ENCODE results near the gene C1orf159. TPM values are rescaled to one million over a fixed set of nuclear protein-coding genes. Genes with fewer than 3 reads are reported as not detected.

C1orf159 gene
- total RNA-seq, 2 experiments from 2014 or later = 11.1 to 11.3 TPM

DNA sequence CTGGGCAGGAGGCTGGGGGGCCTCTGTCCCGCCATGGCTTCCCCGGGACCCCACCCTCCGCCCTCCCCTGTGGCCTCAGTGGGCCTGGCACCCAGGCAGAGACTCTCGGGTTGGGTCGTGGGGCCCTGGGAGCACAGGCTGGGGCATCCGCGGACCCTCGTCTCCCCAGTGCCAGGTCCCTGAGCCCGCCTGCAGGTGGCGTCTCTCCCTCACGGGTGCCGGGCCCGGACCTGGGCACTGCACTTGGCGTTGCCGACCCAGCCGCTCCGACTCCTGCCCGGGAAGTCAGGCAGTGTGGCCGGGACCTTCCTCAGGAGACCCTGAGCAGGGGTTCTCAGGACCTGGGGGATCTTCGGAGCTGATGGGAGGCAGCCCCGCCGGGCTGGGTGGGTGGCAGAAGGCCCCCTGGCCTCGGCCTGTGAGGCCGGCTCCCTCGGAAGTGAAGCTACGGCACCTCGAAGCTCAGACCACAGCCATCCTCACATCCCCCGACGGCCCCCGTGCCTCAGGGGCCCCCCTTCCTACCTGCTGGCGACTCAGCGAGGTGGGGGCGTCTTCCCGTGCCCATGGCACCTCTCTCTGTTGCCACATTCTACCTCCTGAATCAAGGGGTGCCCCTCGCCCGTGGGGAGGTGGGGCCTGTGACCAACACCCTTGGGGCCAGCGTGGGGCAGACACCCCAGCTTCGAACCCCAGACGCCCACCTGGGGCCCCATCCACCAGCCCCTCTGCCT is 6.4 kb upstream of the C1orf159 start:
- H3K36me3 ChIP-seq (ENCODE audit: insufficient read depth, low read length) = no peaks in the 10 kb centered on the region
- peak; percentile 71 to 90 (median 82) for DNase-seq
- ChIA-PET CTCF (interaction anchor here (0.7 to 2.0 kb wide), 14 partner anchors 93 to 253 kb away, joined by 3 to 33 read pairs (median 4); partner anchors contain the start of genes AURKAIP1, B3GALT6, SDF4 and UBE2J2), POLR2A (interaction anchor here (0.7 to 1.1 kb wide), 4 partner anchors 91 to 224 kb away, joined by 3 to 5 read pairs (median 3); no protein-coding TSS in a partner anchor)
- no peaks in the 10 kb centered on the region for H3K4me1 Mint-ChIP-seq (ENCODE audit: low read depth)
- H3K4me1 ChIP-seq (ENCODE audit: insufficient read depth, low read length) = peaks cover 20% of the 10 kb centered on the region
- TF ChIP-seq, protein P1, sequence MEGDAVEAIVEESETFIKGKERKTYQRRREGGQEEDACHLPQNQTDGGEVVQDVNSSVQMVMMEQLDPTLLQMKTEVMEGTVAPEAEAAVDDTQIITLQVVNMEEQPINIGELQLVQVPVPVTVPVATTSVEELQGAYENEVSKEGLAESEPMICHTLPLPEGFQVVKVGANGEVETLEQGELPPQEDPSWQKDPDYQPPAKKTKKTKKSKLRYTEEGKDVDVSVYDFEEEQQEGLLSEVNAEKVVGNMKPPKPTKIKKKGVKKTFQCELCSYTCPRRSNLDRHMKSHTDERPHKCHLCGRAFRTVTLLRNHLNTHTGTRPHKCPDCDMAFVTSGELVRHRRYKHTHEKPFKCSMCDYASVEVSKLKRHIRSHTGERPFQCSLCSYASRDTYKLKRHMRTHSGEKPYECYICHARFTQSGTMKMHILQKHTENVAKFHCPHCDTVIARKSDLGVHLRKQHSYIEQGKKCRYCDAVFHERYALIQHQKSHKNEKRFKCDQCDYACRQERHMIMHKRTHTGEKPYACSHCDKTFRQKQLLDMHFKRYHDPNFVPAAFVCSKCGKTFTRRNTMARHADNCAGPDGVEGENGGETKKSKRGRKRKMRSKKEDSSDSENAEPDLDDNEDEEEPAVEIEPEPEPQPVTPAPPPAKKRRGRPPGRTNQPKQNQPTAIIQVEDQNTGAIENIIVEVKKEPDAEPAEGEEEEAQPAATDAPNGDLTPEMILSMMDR (IDR thresholded peaks at IDR 0.05) = peak; percentile 91
- H3K9me3 ChIP-seq (ENCODE audit: control insufficient read depth in 1 of 2, insufficient read depth in 1 of 2, low read length in 2 of 2) = no peaks in the 10 kb centered on the region
- no peaks in the 10 kb centered on the region for H3K36me3 Mint-ChIP-seq (ENCODE audit: low read depth)
- no peak overlapping the region for H3K27ac Mint-ChIP-seq
- no peaks in the 10 kb centered on the region for H3K27me3 Mint-ChIP-seq
- H3K27ac ChIP-seq (ENCODE audit: low read depth in 1 of 2, low read length in 2 of 2) = no peak overlapping the region
- no peak overlapping the region for H3K4me3 Mint-ChIP-seq
- peaks cover 0 to 2% of the 10 kb centered on the region in 2 experiments for H3K27me3 ChIP-seq (ENCODE audit: control insufficient read depth in 1 of 2, insufficient read depth in 2 of 2, low read length in 2 of 2)
- intact Hi-C loops (cut with DNase I, micrococcal nuclease) = loop anchor here (1.0 to 5.0 kb wide), 6 partner anchors 35 to 250 kb away; partner anchors contain the start of genes ACAP3 (in 1 of the 2) and PUSL1 (in 1 of the 2)
- peak; percentile 99 for ATAC-seq (ENCODE audit: poor library complexity)
- H3K4me3 ChIP-seq (ENCODE audit: low read length) = peak overlapping the region; percentile 48
- no peaks in the 10 kb centered on the region for H3K9me3 Mint-ChIP-seq

GRCh38 chr1:1121611-1122077 is 5.8 kb upstream of the C1orf159 start:
- Mint-ChIP-seq H3K9me3 (no peaks in the 10 kb centered on the region), H3K36me3 (ENCODE audit: low read depth) (no peaks in the 10 kb centered on the region), H3K27ac (no peak overlapping the region), H3K4me3 (no peak overlapping the region), H3K27me3 (no peaks in the 10 kb centered on the region), H3K4me1 (ENCODE audit: low read depth) (no peaks in the 10 kb centered on the region)
- DNase-seq = no peak
- Histone ChIP-seq H3K27ac (ENCODE audit: low read depth in 1 of 2, low read length in 2 of 2) (no peak overlapping the region), H3K4me3 (ENCODE audit: low read length) (no peak overlapping the region), H3K36me3 (ENCODE audit: insufficient read depth, low read length) (no peaks in the 10 kb centered on the region), H3K27me3 (ENCODE audit: control insufficient read depth in 1 of 2, insufficient read depth in 2 of 2, low read length in 2 of 2) (peaks cover 0 to 2% of the 10 kb centered on the region in 2 experiments), H3K9me3 (ENCODE audit: control insufficient read depth in 1 of 2, insufficient read depth in 1 of 2, low read length in 2 of 2) (no peaks in the 10 kb centered on the region), H3K4me1 (ENCODE audit: insufficient read depth, low read length) (peaks cover 25% of the 10 kb centered on the region)
- intact Hi-C loops (cut with DNase I, micrococcal nuclease) = loop anchor here (1.0 to 5.0 kb wide), 6 partner anchors 35 to 251 kb away; partner anchors contain the start of genes ACAP3 (in 1 of the 2) and PUSL1 (in 1 of the 2)
- ATAC-seq (ENCODE audit: poor library complexity) = peak; percentile 13
- TF ChIP-seq, protein P1 (IDR thresholded peaks at IDR 0.05) = no peak
- ChIA-PET CTCF (interaction anchor here (0.9 to 2.0 kb wide), 9 partner anchors 103 to 253 kb away, joined by 4 to 33 read pairs (median 8); partner anchors contain the start of genes AURKAIP1, B3GALT6 and SDF4), POLR2A (interaction anchor here (1.0 to 1.1 kb wide), 3 partner anchors 92 to 129 kb away, joined by 3 to 5 read pairs (median 3); no protein-coding TSS in a partner anchor)

GRCh38 chr1:1120866-1121591 is 5.1 kb upstream of the C1orf159 start:
- no peak overlapping the region for H3K27ac Mint-ChIP-seq
- no peaks in the 10 kb centered on the region for H3K36me3 ChIP-seq (ENCODE audit: insufficient read depth, low read length)
- ATAC-seq (ENCODE audit: poor library complexity) = no peak
- H3K9me3 ChIP-seq (ENCODE audit: control insufficient read depth in 1 of 2, insufficient read depth in 1 of 2, low read length in 2 of 2) = no peaks in the 10 kb centered on the region
- peaks cover 0 to 2% of the 10 kb centered on the region in 2 experiments for H3K27me3 ChIP-seq (ENCODE audit: control insufficient read depth in 1 of 2, insufficient read depth in 2 of 2, low read length in 2 of 2)
- H3K27me3 Mint-ChIP-seq = no peaks in the 10 kb centered on the region
- H3K4me3 Mint-ChIP-seq = no peak overlapping the region
- H3K4me1 ChIP-seq (ENCODE audit: insufficient read depth, low read length) = peaks cover 27% of the 10 kb centered on the region
- H3K4me1 Mint-ChIP-seq (ENCODE audit: low read depth) = peaks cover 2% of the 10 kb centered on the region
- ChIA-PET CTCF (interaction anchor here (1.4 to 2.0 kb wide), 7 partner anchors 102 to 184 kb away, joined by 4 to 33 read pairs (median 8); partner anchors contain the start of genes B3GALT6 and SDF4), POLR2A (interaction anchor here (1.1 kb wide), 1 partner anchor 92 kb away, joined by 3 read pairs; no protein-coding TSS in a partner anchor)
- H3K9me3 Mint-ChIP-seq = no peaks in the 10 kb centered on the region
- intact Hi-C loops (cut with DNase I, micrococcal nuclease) = loop anchor here in 1 of 2 experiments (5.0 kb wide), 1 partner anchor 186 kb away; the partner anchor contains the start of genes ACAP3 and PUSL1
- peak in 1 of 14 experiments; percentile 39 for DNase-seq
- TF ChIP-seq, protein P1 (IDR thresholded peaks at IDR 0.05) = no peak
- H3K4me3 ChIP-seq (ENCODE audit: low read length) = no peak overlapping the region
- no peaks in the 10 kb centered on the region for H3K36me3 Mint-ChIP-seq (ENCODE audit: low read depth)
- H3K27ac ChIP-seq (ENCODE audit: low read depth in 1 of 2, low read length in 2 of 2) = no peak overlapping the region
